ENCODE data around the gene LIPJ.

- TF ChIP-seq POLR2A (IDR thresholded peaks at IDR 0.05; ENCODE audit: low read depth, low read length) (no peak), MYB (IDR thresholded peaks at IDR 0.05; ENCODE audit: borderline replicate concordance, low read depth, low read length) (no peak)
Observed at GRCh38 chr10:88618496-88618895, 31.9 kb downstream of the LIPJ start.
